HG02885 (cell line): ENCODE data around the gene CCNDBP1.
"Not testable (repeated sequence)": the region's sequence is repeated elsewhere in the genome, so short reads cannot be mapped to it uniquely, and the experiment has no call there.

ENCODE experiments used
- ATAC-seq: cut with Tn5 transposase; IDR thresholded peaks from one replicate; pipeline ENCODE4 v1.9.1; 2021; ENCODE audit warnings: mild to moderate bottlenecking; ENCODE audit not compliant: unreplicated experiment, poor library complexity

Gene CCNDBP1

GRCh38 chr15:43214169-43214568 is 29.0 kb downstream of the CCNDBP1 start:
- no peak for ATAC-seq

GRCh38 chr15:43214592-43215295 is 29.5 kb downstream of the CCNDBP1 start:
- no peak for ATAC-seq

- ATAC-seq = no peak
These were observed 30.8 kb downstream of the CCNDBP1 start for GRCh38 chr15:43215961-43216360.

- ATAC-seq = no peak
These were observed 33.9 kb downstream of the CCNDBP1 start for GRCh38 chr15:43218908-43219706.

GRCh38 chr15:43219929-43220928 is 35.0 kb downstream of the CCNDBP1 start:
- ATAC-seq = no peak

DNA sequence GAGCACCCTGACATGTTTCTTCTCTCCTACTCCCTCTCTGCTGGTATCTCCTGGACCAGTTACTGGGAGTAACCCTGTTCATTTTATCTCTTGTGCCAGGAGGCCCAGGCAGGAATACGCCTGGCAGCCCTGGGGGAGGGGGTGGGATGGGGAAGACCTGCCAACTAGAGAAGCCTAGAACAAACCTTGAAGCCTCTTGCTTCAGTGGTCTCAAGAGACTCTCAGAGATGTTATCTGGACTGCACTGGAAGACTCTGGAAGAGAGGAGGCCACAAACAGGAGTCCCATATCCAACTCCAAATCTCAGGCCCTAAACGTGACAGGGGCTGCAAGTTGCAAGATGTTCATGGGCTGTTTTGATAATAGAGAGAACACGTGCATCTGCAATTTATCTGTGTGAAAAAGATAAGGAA is 35.8 kb downstream of the CCNDBP1 start, which contains the start of gene EPB42:
Gene EPB42 (minus strand): TSS at position 28 of the 413 bp plus-strand sequence. CDS start 193 bp downstream, outside the sequence.
- ATAC-seq = no peak

GRCh38 chr15:43221422-43221821 is 36.2 kb downstream of the CCNDBP1 start:
- no peak for ATAC-seq

GRCh38 chr15:43225201-43225949 is 40.2 kb downstream of the CCNDBP1 start:
- ATAC-seq = peak; percentile 43

GRCh38 chr15:43225950-43226255 is 40.7 kb downstream of the CCNDBP1 start:
- not testable (repeated sequence) for ATAC-seq

GRCh38 chr15:43226436-43227305 is 41.5 kb downstream of the CCNDBP1 start:
- no peak for ATAC-seq

DNA sequence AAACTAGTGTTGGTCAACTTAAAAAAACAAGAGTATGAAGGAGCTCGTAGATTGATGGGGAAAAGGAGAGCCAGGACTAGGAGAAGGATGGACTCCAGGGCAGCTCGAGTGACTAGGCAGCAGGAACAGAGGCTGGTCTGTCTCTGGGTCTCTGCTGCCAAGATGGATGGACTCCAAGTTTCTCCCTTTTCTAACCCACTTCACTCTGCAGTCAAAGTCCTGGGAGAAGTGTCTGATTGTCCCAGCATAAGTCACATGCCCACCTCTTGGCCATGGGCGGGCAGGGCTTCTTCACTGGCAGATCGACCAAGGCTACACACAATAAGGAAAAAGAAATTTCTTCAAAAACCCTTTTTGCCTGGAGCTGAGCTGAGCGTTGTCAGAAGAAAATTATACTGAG is 44.8 kb downstream of the CCNDBP1 start:
- no peak for ATAC-seq

GRCh38 chr15:43230640-43231115 is 45.5 kb downstream of the CCNDBP1 start:
- no peak for ATAC-seq

GRCh38 chr15:43232289-43232874 is 47.2 kb downstream of the CCNDBP1 start:
- ATAC-seq = no peak

GRCh38 chr15:43235536-43235935 is 50.3 kb downstream of the CCNDBP1 start:
- ATAC-seq = no peak

DNA sequence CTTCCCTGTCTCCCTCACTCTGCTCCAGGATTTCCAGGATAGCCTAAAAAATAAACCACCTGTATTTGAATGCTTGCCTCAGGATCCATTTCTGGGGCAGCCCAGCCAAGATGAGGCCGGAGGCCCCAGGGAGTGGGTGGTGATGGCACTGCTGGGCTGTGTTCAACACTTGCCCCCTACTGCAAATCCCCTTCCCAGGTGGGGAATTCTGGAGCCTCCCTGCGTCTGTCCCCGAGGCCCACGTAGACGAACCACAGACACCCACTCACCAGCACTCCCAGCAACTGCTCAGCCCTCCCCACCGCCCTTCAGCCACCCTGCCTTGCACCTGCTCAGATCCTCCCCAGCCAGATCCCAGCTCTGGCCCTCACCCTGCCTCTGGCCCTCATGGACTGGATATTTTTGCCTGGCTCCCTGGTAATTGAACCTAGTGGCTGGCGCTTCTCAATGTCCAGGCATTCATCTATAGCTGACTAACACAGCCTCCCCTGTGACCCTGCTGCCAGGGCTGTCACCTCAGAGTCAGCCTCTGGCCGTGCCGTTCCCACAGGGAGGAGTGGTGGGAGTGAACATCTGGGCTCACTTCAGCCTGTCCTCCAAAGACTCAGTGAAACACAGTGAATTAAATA is 52.8 kb downstream of the CCNDBP1 start:
- no peak for ATAC-seq

DNA sequence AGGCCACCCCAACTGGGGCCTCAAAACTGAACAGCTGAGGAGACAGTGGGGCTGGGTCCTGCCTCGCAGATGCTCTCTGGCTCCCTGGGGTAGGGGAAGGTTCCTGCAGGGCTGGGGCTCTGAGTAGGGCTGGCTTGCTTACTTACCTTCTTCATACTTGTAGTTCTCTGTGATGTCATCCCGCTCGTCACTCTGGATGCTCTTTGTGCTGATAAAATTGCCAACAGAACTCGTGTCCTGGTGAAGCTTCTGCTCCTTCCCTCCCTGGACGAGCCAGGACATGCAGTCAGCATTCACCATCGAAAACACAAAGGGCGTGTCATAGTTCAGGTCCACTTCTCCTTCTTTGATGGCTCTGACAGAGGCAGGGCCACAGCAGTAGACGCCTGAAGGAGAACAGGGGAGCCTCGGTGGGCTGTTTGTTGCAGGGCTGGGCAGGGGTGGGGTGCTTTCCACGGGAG is 53.5 kb downstream of the CCNDBP1 start:
- ATAC-seq = no peak

- ATAC-seq = no peak
These were observed 54.7 kb downstream of the CCNDBP1 start for GRCh38 chr15:43239732-43240491.
